Effector CD8-positive, alpha-beta T cell (primary cell): ENCODE results near the gene CMYA5.
"Not testable (repeated sequence)": the region's sequence is repeated elsewhere in the genome, so short reads cannot be mapped to it uniquely, and the experiment has no call there.

Experiments used
- DNase-seq: peaks from one replicate; lab custom pipeline; 2025; lab: John Stamatoyannopoulos, UW

CMYA5 gene

GRCh38 chr5:79702606-79703380, 13.2 kb downstream of the CMYA5 start:
- peak; percentile 4 for DNase-seq

GRCh38 chr5:79703381-79703645, 13.7 kb downstream of the CMYA5 start:
- no peak for DNase-seq

- DNase-seq, result no peak
These were observed 14.9 kb downstream of the CMYA5 start for GRCh38 chr5:79704553-79704952.

GRCh38 chr5:79705632-79706031, 16.0 kb downstream of the CMYA5 start:
- DNase-seq, result no peak

GRCh38 chr5:79706317-79706716, 16.7 kb downstream of the CMYA5 start:
- not testable (repeated sequence) for DNase-seq

- no peak for DNase-seq
These were observed 17.9 kb downstream of the CMYA5 start for GRCh38 chr5:79707535-79707934.

GRCh38 chr5:79712741-79713140, 23.1 kb downstream of the CMYA5 start:
- no peak for DNase-seq

GRCh38 chr5:79713727-79714126, 24.1 kb downstream of the CMYA5 start:
- no peak for DNase-seq

GRCh38 chr5:79716839-79717238, 27.2 kb downstream of the CMYA5 start:
- DNase-seq, result no peak

GRCh38 chr5:79720096-79720495, 30.5 kb downstream of the CMYA5 start:
- no peak for DNase-seq

- DNase-seq, result no peak
These were observed 38.1 kb downstream of the CMYA5 start for GRCh38 chr5:79727451-79728355.

GRCh38 chr5:79728396-79728795, 38.8 kb downstream of the CMYA5 start:
- no peak for DNase-seq

GRCh38 chr5:79729679-79730078, 40.0 kb downstream of the CMYA5 start:
- no peak for DNase-seq

GRCh38 chr5:79730564-79730963, 40.9 kb downstream of the CMYA5 start:
- DNase-seq, result no peak

GRCh38 chr5:79731775-79732174, 42.1 kb downstream of the CMYA5 start:
- DNase-seq, result no peak

GRCh38 chr5:79736528-79737514, 47.2 kb downstream of the CMYA5 start:
- DNase-seq, result no peak

GRCh38 chr5:79738349-79738748, 48.7 kb downstream of the CMYA5 start:
- no peak for DNase-seq

GRCh38 chr5:79742549-79743136, 53.0 kb downstream of the CMYA5 start:
- DNase-seq, result no peak

- no peak for DNase-seq
These were observed 54.4 kb downstream of the CMYA5 start for GRCh38 chr5:79743846-79744605.

- DNase-seq, result no peak
These were observed 55.6 kb downstream of the CMYA5 start for GRCh38 chr5:79745255-79745654.
